AG09319 (cell line): ENCODE data around the gene SLC4A5.

Experiments used
- DNase-seq: peaks from one replicate; pipeline ENCODE4 v3.0.0-alpha.2; 2010; ENCODE audit warnings: low read depth; ENCODE audit errors: extremely low read depth
- TF ChIP-seq, protein P1 (sequence below): IDR thresholded peaks from 2 replicates; pipeline ENCODE4 v1.5.1; 2011; ENCODE audit warnings: low read depth, mild to moderate bottlenecking, inconsistent platforms, low read length, moderate library complexity

Gene SLC4A5

DNA sequence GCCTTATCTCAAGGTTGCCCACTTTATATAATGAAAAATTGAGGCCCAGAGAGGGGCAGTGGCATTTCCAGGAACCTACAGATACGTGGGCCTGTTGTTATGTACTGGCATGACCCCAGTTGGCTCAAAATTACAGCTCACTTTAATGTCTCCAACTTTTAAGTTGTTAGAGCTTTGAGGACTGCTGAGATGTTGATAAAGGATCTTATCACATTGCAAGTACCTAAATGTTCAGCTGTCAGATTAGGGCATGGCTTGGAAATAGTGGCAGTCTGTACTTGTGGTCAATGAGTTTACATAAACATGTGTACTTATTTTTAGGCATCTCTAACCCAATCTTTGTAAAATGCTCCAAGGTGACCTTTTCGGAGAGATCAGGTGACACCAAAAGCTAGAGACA, 14.6 kb downstream of the SLC4A5 start:
- TF ChIP-seq, protein P1, sequence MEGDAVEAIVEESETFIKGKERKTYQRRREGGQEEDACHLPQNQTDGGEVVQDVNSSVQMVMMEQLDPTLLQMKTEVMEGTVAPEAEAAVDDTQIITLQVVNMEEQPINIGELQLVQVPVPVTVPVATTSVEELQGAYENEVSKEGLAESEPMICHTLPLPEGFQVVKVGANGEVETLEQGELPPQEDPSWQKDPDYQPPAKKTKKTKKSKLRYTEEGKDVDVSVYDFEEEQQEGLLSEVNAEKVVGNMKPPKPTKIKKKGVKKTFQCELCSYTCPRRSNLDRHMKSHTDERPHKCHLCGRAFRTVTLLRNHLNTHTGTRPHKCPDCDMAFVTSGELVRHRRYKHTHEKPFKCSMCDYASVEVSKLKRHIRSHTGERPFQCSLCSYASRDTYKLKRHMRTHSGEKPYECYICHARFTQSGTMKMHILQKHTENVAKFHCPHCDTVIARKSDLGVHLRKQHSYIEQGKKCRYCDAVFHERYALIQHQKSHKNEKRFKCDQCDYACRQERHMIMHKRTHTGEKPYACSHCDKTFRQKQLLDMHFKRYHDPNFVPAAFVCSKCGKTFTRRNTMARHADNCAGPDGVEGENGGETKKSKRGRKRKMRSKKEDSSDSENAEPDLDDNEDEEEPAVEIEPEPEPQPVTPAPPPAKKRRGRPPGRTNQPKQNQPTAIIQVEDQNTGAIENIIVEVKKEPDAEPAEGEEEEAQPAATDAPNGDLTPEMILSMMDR = no peak
- no peak for DNase-seq

DNA sequence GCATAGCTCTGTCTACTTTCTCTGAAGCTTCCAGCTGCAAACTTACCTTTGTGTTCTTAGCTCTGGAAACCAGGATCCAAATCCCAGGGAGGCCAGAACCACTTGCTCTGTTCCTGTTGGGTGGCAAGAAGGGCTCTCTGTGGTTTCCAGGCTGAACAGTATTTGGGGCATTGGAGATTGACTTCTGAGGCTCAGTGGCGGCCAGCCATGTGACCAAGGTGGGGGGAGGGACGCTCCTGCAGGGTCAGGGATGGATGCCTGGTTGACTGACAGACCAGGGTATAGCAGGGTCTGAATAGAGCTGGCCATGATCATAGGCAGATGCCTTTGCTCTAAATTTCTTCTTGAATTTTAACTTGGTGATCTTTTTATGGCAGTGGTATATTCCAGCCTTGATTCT, 15.1 kb downstream of the SLC4A5 start:
- TF ChIP-seq, protein P1 = no peak
- no peak for DNase-seq

DNA sequence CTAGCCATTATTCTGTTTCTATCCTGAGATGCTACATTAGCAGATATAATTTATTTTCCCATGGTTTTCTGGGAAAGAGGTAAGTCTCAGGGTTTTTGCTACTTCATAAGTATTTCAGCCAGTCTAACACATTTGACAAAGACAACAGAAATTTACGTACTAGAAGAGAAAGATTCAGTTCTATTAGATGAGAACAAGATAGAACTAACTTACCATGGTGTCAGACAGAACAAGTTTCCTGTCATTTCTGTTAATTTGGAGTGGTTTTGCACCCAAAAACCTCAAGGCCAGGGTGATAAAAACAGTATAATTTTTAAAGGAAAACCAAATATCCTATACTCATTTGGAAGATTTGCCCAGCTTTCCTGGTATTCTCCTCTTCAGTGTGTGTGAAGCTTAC, 15.6 kb downstream of the SLC4A5 start:
- TF ChIP-seq, protein P1 = no peak
- DNase-seq = no peak

DNA sequence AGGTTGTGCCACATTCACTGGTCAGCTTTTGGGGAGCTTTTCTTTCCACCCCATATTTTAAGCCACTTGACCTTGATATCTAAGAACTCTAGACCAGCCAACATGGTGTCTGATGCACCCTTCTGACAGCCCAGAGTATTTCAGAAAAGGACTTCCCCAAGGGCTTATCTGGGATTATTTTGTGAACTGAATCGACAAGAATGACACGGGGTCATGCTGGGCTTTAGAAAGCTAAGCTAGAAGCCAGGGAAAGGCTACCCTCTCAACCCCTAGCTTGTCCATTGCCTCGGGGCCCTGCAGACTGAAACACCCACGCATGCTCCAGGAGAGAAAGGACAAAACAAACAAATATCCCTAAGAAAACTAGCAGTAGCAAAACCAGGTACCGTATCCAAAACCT, 16.0 kb downstream of the SLC4A5 start:
- TF ChIP-seq, protein P1 = no peak
- no peak for DNase-seq

DNA sequence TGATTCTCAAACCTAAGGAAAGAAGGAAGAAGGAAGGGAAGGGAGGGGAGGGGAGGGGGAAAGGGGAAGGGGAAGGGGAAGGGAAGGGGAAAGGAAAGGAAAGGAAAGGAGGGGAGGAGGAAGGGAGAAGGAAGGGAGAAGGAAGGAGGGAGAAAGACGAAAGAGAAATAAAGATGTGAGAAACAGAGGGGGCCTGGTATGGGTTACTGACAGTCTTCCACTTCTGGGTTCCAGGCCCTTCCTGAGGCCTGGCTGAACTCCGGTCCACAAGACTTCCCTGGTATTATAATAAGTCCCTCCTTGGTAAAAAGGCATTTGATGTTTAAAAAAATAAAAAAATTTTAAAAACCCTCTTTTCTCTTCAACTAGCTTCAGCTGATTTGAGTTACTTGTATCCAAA, 17.4 kb downstream of the SLC4A5 start:
- TF ChIP-seq, protein P1 = no peak
- no peak for DNase-seq

DNA sequence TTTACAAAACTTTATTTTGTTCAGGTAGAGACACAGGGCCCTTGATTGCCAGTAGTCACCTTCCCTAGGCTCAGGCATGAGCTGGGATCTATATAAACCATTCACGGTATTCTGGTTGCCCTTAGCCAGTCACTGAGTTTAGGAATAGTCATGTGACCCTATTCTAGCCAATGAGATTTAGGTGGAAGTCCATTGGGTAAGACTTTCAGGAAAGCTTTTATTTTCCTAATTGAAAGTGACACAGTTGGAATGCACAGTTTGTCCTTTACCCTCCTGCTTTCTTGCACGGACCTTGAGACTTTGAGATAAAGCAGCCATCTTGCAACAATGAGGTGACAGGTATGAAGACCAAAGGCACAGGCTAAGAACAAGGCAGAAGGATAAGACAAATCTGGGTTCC, 21.5 kb downstream of the SLC4A5 start:
- TF ChIP-seq, protein P1 = no peak
- DNase-seq = no peak

DNA sequence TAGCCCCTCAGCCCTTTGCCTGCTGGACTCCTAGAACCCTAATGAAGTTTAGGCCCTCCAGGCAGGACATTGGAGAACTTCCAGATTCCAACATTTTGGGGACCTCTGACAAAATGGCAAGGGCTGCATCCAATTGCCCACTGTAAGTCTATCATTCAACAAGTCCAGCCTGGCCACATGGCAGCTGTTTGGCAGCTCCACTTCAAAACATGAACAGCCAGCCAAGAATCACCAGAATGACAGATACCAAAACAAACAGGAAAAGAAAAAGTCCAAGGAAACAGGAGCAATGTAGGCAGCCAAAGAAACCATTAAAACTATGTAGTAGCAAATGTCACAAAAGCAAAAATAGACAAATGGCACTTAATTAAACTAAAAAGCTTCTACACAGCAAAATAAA, 25.5 kb downstream of the SLC4A5 start:
- TF ChIP-seq, protein P1 = no peak
- DNase-seq = no peak
